Glutamatergic neuron (in vitro differentiated cells): ENCODE measurements around the gene GPR18. TPM values are rescaled to one million over a fixed set of nuclear protein-coding genes. Genes with fewer than 3 reads are reported as not detected.

ENCODE experiments used
- DNase-seq: peaks from one replicate; pipeline ENCODE4 v3.0.0; 2022
- H3K27ac Mint-ChIP-seq: one replicate; pipeline ENCODE4 v1.8.0; 2020; ENCODE audit warnings: mild to moderate bottlenecking, mixed read lengths, inconsistent platforms; ENCODE audit not compliant: unreplicated experiment
- H3K27me3 Mint-ChIP-seq: one replicate; pipeline ENCODE4 v1.8.0; 2020; ENCODE audit warnings: mild to moderate bottlenecking, moderate library complexity, mixed read lengths, inconsistent platforms; ENCODE audit not compliant: unreplicated experiment
- H3K36me3 Mint-ChIP-seq: one replicate; pipeline ENCODE4 v1.8.0; 2020; ENCODE audit warnings: mild to moderate bottlenecking, mixed read lengths, inconsistent platforms; ENCODE audit not compliant: unreplicated experiment
- H3K4me1 Mint-ChIP-seq: one replicate; pipeline ENCODE4 v1.8.0; 2020; ENCODE audit warnings: mild to moderate bottlenecking, low read depth, mixed read lengths, inconsistent platforms; ENCODE audit not compliant: unreplicated experiment
- H3K4me3 Mint-ChIP-seq: one replicate; pipeline ENCODE4 v1.8.0; 2020; ENCODE audit warnings: mild to moderate bottlenecking, mixed read lengths, inconsistent platforms; ENCODE audit not compliant: unreplicated experiment
- H3K9me3 Mint-ChIP-seq: one replicate; pipeline ENCODE4 v1.8.0; 2020; ENCODE audit warnings: mild to moderate bottlenecking, moderate library complexity, mixed read lengths, inconsistent platforms; ENCODE audit not compliant: unreplicated experiment
- CTCF ChIP-seq: fragments of 200-600 bp; sonication (generic); IDR thresholded peaks from one replicate; pipeline ENCODE4 v1.5.0; 2021; ENCODE audit not compliant: partially characterized antibody, unreplicated experiment
- total RNA-seq: library from RNA; stranded (reverse); fragmentation: NEBNext Ultra II Directional; extraction: Animal tissue kit (Norgen Biotek cat#: 25700); gene quantifications from one replicate; pipeline ENCODE4 v1.2.1, GENCODE V29; 2021; ENCODE audit not compliant: unreplicated experiment

Gene GPR18
- total RNA-seq, 1 donor from 2014 or later = not detected

- no peaks in the 10 kb centered on the region for H3K27me3 Mint-ChIP-seq
These were observed 39.2 kb upstream of the GPR18 start for GRCh38 chr13:99297331-99297730.

GRCh38 chr13:99296398-99296797, 38.2 kb upstream of the GPR18 start:
- Mint-ChIP-seq H3K27me3 (no peaks in the 10 kb centered on the region), H3K4me1 (peaks cover 5% of the 10 kb centered on the region), H3K9me3 (no peaks in the 10 kb centered on the region), H3K36me3 (no peaks in the 10 kb centered on the region), H3K27ac (no peak overlapping the region), H3K4me3 (no peak overlapping the region)
- no peak for DNase-seq
- no peak for TF ChIP-seq CTCF

More at GRCh38 chr13:99297331-99297730, 39.2 kb upstream of the GPR18 start:
- Mint-ChIP-seq H3K36me3 (no peaks in the 10 kb centered on the region), H3K27ac (no peak overlapping the region), H3K4me3 (no peak overlapping the region), H3K4me1 (peaks cover 5% of the 10 kb centered on the region), H3K9me3 (no peaks in the 10 kb centered on the region)
- TF ChIP-seq CTCF = no peak
- no peak for DNase-seq

GRCh38 chr13:99295488-99296252, 37.5 kb upstream of the GPR18 start:
- H3K9me3 Mint-ChIP-seq = no peaks in the 10 kb centered on the region
- DNase-seq = no peak
- no peak for TF ChIP-seq CTCF
- no peaks in the 10 kb centered on the region for H3K36me3 Mint-ChIP-seq
- no peak overlapping the region for H3K4me3 Mint-ChIP-seq
- no peak overlapping the region for H3K27ac Mint-ChIP-seq
- H3K4me1 Mint-ChIP-seq = peaks cover 5% of the 10 kb centered on the region
- no peaks in the 10 kb centered on the region for H3K27me3 Mint-ChIP-seq

GRCh38 chr13:99294958-99295357, 36.8 kb upstream of the GPR18 start:
- Mint-ChIP-seq H3K27ac (no peak overlapping the region), H3K9me3 (no peaks in the 10 kb centered on the region), H3K4me3 (no peak overlapping the region), H3K36me3 (no peaks in the 10 kb centered on the region), H3K4me1 (peaks cover 5% of the 10 kb centered on the region), H3K27me3 (no peaks in the 10 kb centered on the region)
- DNase-seq = no peak
- no peak for TF ChIP-seq CTCF

- Mint-ChIP-seq H3K27ac (no peak overlapping the region), H3K4me3 (no peak overlapping the region), H3K27me3 (peaks cover 1% of the 10 kb centered on the region), H3K4me1 (peaks cover 5% of the 10 kb centered on the region), H3K9me3 (no peaks in the 10 kb centered on the region), H3K36me3 (no peaks in the 10 kb centered on the region)
- TF ChIP-seq CTCF = no peak
- no peak for DNase-seq
These were observed 36.0 kb upstream of the GPR18 start for GRCh38 chr13:99294198-99294597.
